Measurements from ENCODE around the gene HNRNPA3. TPM values are rescaled to one million over a fixed set of nuclear protein-coding genes. Genes with fewer than 3 reads are reported as not detected.
A peak's percentile ranks its signal among the peaks of the same experiment; 100 is the strongest.

The HNRNPA3 gene
- total RNA-seq (2022) (212 and 234 TPM in 2 replicates), Bru-seq, nascent RNA (percentile 100 among the genes with signal in this experiment), BruChase-seq, experiment 1, labeled RNA remaining after a 6-hour chase (percentile 100 among the genes with signal in this experiment), BruChase-seq, experiment 2, labeled RNA remaining after a 2-hour chase (percentile 100 among the genes with signal in this experiment)
- long read RNA-seq, full-length matches to known transcripts = 75 of 154 reads
- long read RNA-seq, partial matches to known transcripts = 34 of 154 reads
- long read RNA-seq, other reads (novel, unspliced or antisense) = 45 of 154 reads

- no peak for TF ChIP-seq CTCF (IDR thresholded peaks at IDR 0.05; ENCODE audit: unreplicated experiment)
- Mint-ChIP-seq H3K27me3 (ENCODE audit: unreplicated experiment) (peaks cover 13% of the 10 kb centered on the region), H3K36me3 (ENCODE audit: insufficient read depth, unreplicated experiment) (peaks cover 69% of the 10 kb centered on the region), H3K27ac (ENCODE audit: unreplicated experiment) (peak within 1 kb of the TSS; percentile 100), H3K4me1 (ENCODE audit: low read depth, unreplicated experiment) (peaks cover 23% of the 10 kb centered on the region), H3K4me3 (ENCODE audit: low read depth, unreplicated experiment) (peak within 1 kb of the TSS; percentile 85), H3K9me3 (ENCODE audit: low read depth, unreplicated experiment) (no peaks in the 10 kb centered on the region)
- DNase-seq = peak; percentile 99
- CTCF ChIA-PET = interaction anchor here (0.7 to 1.3 kb wide), 5 partner anchors 10 to 54 kb away, joined by 3 to 7 read pairs (median 4); no protein-coding TSS in a partner anchor
- no TSS peak for BruUV-seq (replicated peaks)
- intact Hi-C loops (cut with micrococcal nuclease; ENCODE audit: unreplicated experiment) = loop anchor here (1.0 to 2.0 kb wide), 2 partner anchors 25 to 41 kb away; no protein-coding TSS in a partner anchor
These were observed at the start of gene HNRNPA3 for GRCh38 chr2:177212106-177212890. Gene HNRNPA3 (plus strand): TSS chr2:177212794. CDS start chr2:177212800, 6 bp downstream.

DNA sequence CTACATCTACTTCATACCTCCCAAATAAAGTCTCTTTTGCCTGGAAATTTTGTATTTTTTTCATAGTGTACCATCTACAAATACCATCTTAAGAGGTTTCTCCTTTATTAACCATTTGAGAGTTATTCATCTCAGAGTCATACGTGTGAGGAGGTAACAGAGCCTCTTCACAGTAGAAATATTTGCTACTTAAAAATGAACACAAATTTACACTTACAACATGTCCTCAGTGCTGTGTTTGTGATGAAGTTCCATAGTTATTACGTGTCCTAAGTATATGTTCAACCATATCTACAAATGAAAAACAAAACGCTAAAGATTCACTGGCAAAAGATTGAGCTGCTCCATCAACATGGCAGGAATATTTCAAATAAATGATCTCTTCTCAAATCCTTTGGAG is 48.5 kb upstream of the HNRNPA3 start:
- intact Hi-C loops (cut with micrococcal nuclease; ENCODE audit: unreplicated experiment) = loop anchor here (1.0 to 10.0 kb wide), 7 partner anchors 101 to 1037 kb away; partner anchors contain the start of genes HOXD8 and NFE2L2
- peaks cover 42% of the 10 kb centered on the region for H3K4me1 Mint-ChIP-seq (ENCODE audit: low read depth, unreplicated experiment)
- BruUV-seq (replicated peaks) = no TSS peak
- peaks cover 5% of the 10 kb centered on the region for H3K36me3 Mint-ChIP-seq (ENCODE audit: insufficient read depth, unreplicated experiment)
- no peak overlapping the region for H3K4me3 Mint-ChIP-seq (ENCODE audit: low read depth, unreplicated experiment)
- CTCF ChIA-PET = interaction anchor here (0.9 to 3.5 kb wide), 9 partner anchors 15 to 185 kb away, joined by 3 to 42 read pairs (median 5); partner anchors contain the start of gene NFE2L2
- TF ChIP-seq CTCF (IDR thresholded peaks at IDR 0.05; ENCODE audit: unreplicated experiment) = no peak
- H3K9me3 Mint-ChIP-seq (ENCODE audit: low read depth, unreplicated experiment) = no peaks in the 10 kb centered on the region
- no peaks in the 10 kb centered on the region for H3K27me3 Mint-ChIP-seq (ENCODE audit: unreplicated experiment)
- H3K27ac Mint-ChIP-seq (ENCODE audit: unreplicated experiment) = no peak overlapping the region
- no peak for DNase-seq

GRCh38 chr2:177164584-177165052 is 48.0 kb upstream of the HNRNPA3 start:
- peaks cover 5% of the 10 kb centered on the region for H3K36me3 Mint-ChIP-seq (ENCODE audit: insufficient read depth, unreplicated experiment)
- intact Hi-C loops (cut with micrococcal nuclease; ENCODE audit: unreplicated experiment) = loop anchor here (1.0 to 10.0 kb wide), 8 partner anchors 100 to 1037 kb away; partner anchors contain the start of genes HOXD8 and NFE2L2
- no TSS peak for BruUV-seq (replicated peaks)

More at GRCh38 chr2:177164584-177165052, 48.0 kb upstream of the HNRNPA3 start:
- peak; percentile 85 for DNase-seq
- no peaks in the 10 kb centered on the region for H3K27me3 Mint-ChIP-seq (ENCODE audit: unreplicated experiment)
- no peak overlapping the region for H3K27ac Mint-ChIP-seq (ENCODE audit: unreplicated experiment)
- H3K4me1 Mint-ChIP-seq (ENCODE audit: low read depth, unreplicated experiment) = peaks cover 47% of the 10 kb centered on the region
- CTCF ChIA-PET = interaction anchor here (0.6 to 3.5 kb wide), 21 partner anchors 16 to 585 kb away, joined by 3 to 42 read pairs (median 4); partner anchors contain the start of gene NFE2L2
- TF ChIP-seq CTCF (IDR thresholded peaks at IDR 0.05; ENCODE audit: unreplicated experiment) = peak; percentile 98
- H3K4me3 Mint-ChIP-seq (ENCODE audit: low read depth, unreplicated experiment) = no peak overlapping the region
- no peaks in the 10 kb centered on the region for H3K9me3 Mint-ChIP-seq (ENCODE audit: low read depth, unreplicated experiment)

All from Calu3 (cell line).